ENCODE results near the gene NBEAL2. TPM values are rescaled to one million over a fixed set of nuclear protein-coding genes. Genes with fewer than 3 reads are reported as not detected.

NBEAL2 gene
- total RNA-seq, 2 donors from 2014 or later: 26.0 to 33.1 TPM

DNA sequence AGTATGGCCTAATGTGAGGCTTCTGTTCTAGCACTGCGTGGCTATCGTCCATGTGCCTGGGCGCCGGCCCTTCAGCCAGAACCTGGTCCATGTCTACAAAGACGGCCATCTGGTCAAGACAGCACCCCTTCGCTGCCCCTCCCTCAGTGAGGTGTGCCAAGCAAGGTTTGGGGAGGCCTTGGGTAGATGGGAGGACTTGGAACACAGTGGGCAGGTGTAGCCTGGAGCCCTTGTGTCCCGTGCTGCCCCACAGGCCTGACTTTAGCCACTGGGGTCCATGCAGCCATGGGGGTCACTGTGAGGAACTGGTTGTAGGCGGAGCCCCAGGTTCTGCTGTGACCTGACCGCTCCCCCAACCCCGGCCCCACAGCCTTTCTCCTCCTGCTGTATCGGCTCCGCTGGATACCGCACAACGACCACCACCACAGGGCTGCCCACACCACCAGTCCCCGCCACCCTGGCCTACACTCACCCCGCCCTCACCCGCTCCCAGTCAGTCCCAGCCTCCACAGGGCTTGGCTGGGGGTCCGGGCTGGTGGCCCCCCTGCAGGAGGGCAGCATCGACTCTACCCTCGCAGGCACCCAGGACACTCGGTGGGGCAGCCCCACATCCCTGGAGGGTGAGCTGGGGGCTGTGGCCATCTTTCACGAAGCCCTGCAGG lies 16.6 kb downstream of the NBEAL2 start:
- peak; percentile 68 for DNase-seq (ENCODE audit: low spot score)
- intact Hi-C loops (cut with DNase I): loop anchor here in 1 of 2 donors (5.0 to 10.0 kb wide), 2 partner anchors 74 to 281 kb away; partner anchors contain the start of gene PRSS50

DNA sequence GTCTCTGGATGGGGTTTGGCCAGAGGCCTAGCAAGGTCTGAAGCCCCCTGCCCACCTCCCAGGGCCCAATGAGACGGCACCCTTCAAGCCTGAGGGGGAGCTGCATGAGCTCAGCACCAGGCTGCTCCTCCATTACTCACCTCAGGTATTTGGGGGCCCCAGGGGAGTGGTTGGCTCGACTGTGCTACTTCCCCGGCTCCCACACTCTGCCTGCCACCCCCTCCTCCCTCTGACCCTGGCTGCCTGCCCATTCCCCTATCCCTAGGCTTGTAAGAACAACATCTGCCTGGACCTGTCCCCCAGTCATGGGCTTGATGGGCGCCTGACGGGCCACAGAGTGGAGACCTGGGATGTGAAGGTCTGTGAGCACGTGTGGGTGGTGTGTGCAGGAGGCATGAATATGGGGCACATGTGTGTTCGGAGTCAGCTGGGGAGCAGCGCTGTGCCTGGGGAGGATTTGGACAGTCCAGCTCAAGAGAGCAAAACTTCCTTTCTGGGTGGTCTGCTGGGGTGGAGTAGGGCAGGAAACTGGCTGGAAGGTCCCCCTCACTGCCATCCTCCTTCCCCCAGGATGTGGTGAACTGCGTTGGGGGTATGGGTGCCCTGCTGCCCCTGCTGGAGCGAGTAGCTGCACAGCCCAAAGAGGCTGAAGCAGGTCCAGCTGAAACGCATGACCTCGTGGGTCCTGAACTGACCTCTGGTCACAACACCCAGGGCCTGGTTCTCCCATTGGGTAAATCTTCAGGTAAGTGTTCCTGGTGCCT lies 17.4 kb downstream of the NBEAL2 start:
- intact Hi-C loops (cut with DNase I): loop anchor here in 1 of 2 donors (5.0 to 10.0 kb wide), 2 partner anchors 75 to 282 kb away; partner anchors contain the start of gene PRSS50
- peak; percentile 74 for DNase-seq (ENCODE audit: low spot score)

DNA sequence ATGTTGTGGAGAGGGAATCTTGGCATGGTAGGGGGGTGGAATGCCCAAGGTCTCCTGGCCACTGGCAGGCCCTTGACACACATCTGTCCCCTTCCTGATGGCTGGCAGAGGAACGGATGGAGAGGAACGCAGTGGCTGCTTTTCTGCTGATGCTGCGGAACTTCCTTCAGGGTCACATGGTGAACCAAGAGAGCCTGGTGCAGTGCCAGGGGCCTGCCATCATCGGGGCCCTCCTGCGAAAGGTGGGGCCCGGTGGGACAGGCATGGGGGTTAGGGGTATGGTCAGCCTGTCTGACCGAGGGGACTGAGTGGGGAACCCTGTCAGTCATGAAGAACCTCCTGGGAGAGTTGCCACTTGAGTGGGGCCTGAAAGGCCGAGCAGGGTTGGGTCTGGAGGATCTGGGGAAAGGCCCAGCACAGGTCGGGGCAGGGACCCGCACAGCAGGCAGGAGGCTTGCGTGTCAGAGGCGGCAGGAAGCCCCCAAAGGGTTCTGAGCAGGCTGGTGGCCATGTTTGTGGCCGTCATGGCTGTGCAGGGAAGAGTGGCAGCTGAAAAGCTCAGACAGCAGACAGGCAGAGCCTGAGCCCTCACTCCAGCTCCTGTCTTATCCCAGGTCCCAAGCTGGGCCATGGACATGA lies 18.1 kb downstream of the NBEAL2 start:
- intact Hi-C loops (cut with DNase I): loop anchor here in 1 of 2 donors (5.0 to 10.0 kb wide), 2 partner anchors 75 to 283 kb away; partner anchors contain the start of gene PRSS50
- peak; percentile 75 for DNase-seq (ENCODE audit: low spot score)

DNA sequence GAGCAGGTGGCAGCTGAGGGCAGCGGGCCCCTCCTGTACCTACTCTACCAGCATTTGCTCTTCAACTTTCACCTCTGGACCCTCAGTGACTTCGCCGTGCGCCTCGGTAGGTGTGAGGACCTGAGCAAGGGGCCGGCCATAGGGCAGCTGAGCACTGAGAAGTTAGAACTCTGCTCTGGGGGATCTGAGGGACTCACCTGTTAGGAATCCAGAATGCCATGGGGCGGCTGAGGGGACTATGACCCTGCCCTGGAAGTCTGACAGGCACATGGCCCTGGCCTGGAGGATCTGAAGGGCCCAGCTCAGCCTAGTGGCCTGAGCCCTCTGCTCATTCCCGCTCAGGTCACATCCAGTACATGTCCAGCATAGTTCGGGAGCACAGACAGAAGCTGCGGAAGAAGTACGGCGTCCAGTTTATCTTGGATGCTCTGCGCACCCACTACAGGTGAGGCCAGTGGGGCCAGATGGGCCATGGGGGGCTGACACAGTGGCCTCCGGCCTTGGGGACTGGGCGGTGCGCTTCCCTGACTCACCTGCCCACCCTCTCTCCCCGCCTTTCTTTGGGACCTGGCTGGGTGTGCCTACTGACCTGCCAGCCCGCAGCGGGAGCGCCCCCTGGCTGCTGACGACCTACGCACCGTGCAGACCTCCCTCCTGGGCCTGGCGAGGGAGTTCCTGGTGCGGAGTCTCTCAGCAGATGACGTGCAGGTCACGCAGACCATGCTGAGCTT lies 18.8 kb downstream of the NBEAL2 start:
- intact Hi-C loops (cut with DNase I): loop anchor here in 1 of 2 donors (5.0 to 10.0 kb wide), 2 partner anchors 76 to 283 kb away; partner anchors contain the start of gene PRSS50
- peak; percentile 92 for DNase-seq (ENCODE audit: low spot score)

DNA sequence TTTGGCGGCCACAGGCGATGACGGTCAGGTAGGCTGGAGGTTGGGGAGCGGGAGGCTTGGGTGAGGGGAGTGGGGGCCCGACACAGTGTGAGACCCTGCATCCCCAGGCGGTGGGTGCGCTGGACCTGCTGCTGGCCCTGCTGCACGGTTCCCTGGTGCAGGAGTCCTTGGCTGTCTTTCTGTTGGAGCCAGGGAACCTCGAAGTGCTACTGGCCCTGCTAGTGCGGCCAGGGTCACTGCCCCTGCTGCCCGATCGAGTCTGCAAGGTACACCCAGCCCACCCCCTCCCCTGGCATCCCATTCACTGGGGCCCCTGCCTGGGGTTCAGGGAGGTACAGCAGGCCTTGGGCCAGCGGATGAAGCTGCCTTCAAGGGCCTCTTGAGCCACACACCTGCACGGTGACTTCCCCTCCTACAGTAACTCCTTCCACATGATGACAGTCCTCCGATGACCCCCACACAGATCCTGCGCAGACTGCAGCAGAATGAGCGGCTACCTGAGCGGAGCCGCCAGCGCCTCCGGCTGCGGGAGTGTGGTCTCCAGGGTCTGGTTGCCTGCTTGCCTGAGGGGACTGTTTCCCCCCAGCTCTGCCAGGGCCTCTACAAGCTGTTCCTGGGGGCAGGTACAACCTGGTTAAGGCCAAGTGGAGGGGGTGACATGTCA lies 19.5 kb downstream of the NBEAL2 start:
- intact Hi-C loops (cut with DNase I): loop anchor here in 1 of 2 donors (5.0 to 10.0 kb wide), 2 partner anchors 77 to 284 kb away; partner anchors contain the start of gene PRSS50
- DNase-seq (ENCODE audit: low spot score): peak; percentile 58

DNA sequence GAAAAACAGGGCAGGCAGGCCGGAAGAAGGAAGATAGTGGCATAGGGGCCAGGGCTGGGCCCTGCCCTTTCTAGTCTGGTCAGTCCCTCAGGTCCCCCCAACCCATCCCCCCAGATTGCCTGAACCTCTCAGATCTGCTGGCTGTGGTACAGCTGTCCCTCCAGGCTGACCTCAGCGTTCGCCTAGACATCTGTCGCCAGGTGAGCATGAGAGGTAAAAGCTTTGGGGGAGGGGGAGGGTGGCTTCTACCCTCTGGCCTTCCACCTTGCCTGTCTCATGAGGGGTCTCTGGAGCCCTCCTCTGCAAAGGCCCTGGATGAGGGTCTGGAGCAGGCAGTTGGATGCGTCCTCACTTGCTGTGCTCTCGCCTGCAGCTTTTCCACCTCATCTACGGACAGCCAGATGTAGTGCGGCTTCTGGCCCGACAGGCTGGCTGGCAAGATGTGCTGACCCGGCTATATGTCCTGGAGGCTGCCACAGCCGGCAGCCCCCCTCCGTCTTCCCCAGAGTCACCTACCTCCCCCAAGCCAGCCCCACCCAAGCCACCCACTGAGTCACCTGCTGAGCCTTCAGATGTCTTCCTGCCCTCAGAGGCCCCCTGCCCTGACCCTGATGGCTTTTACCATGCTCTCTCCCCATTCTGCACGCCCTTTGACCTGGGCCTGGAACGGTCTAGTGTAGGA lies 20.2 kb downstream of the NBEAL2 start:
- peak; percentile 73 for DNase-seq (ENCODE audit: low spot score)
- intact Hi-C loops (cut with DNase I): loop anchor here in 1 of 2 donors (5.0 to 10.0 kb wide), 2 partner anchors 77 to 285 kb away; partner anchors contain the start of gene PRSS50

DNA sequence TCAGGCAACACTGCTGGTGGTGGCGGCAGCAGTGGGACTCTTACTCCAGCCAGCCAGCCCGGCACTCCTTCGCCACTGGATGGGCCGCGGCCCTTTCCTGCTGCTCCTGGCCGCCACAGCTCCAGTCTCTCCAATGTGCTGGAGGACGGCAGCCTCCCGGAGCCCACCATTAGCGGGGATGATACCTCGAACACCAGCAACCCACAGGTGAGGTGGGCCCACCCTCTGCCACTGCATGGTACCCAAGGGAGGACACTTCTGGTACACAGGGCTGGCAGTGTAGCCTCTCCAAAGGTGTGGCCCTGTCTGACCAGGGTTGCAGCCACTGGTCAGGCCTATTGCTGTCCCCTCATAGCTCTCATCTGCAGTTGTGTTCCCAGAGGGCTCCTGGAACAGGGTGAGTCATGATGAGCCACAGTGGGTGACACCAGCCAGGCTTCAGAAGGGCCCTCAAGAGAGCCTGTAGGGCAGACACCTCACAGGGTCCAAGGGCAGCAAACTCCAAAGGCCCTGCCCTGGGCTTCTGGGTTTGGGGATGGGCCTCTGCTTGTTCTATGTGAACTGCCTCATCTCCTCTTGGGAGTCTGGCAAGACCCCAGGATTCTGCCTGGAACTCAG lies 20.8 kb downstream of the NBEAL2 start:
- intact Hi-C loops (cut with DNase I): no loop called here
- DNase-seq (ENCODE audit: low spot score): peak; percentile 78

DNA sequence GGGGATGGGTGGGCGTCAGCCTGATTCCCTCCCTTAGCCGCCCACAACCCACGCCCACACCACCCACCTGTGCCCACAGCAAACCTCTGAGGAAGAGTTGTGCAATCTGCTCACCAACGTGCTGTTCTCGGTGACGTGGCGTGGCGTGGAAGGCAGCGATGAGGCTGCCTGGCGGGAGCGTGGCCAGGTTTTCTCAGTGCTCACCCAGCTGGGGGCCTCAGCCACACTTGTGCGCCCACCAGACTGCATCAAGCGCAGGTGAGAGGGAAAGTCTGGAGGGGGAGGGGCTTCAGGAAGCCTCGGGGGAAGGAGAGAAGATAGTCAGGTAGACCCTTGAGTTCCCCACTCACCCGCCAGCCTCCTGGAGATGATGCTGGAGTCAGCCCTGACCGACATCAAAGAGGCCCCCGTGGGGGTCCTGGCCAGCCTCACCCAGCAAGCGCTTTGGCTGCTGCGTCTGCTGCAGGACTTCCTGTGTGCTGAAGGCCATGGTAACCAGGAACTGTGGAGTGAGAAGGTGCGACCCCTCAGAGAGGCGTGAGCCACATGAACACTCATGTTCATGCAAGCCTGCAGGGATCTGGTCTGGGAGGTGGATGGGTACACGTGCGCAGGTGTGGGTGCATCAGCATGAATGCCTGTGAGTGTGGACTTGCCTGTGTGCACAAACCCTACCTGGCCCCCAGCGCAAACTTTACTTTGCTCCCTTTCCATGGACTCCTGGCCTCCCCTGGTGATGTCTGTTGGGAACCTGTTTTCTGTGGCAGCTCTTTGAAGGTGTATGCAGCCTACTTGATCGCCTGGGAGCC lies 21.7 kb downstream of the NBEAL2 start:
- DNase-seq (ENCODE audit: low spot score): peak; percentile 76
- intact Hi-C loops (cut with DNase I): no loop called here

DNA sequence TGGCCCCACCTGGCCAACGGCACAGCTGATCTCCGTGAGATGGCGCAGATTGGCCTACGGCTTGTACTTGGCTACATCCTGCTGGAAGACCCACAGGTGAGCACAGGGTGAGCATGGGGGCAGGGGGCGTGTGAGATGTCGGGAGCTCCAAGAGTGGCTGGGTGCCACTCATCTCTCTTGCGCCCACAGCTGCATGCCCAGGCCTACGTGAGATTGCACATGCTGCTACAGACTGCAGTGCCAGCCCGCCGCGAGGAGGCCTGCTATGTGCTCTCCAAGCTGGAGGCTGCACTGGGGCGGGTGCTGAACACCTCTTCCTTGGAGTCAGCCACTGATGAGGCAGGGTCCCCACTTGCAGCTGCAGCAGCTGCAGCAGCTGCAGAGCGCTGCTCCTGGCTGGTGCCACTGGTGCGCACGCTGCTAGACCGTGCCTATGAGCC lies 22.3 kb downstream of the NBEAL2 start:
- DNase-seq (ENCODE audit: low spot score): peak; percentile 60
- intact Hi-C loops (cut with DNase I): no loop called here

DNA sequence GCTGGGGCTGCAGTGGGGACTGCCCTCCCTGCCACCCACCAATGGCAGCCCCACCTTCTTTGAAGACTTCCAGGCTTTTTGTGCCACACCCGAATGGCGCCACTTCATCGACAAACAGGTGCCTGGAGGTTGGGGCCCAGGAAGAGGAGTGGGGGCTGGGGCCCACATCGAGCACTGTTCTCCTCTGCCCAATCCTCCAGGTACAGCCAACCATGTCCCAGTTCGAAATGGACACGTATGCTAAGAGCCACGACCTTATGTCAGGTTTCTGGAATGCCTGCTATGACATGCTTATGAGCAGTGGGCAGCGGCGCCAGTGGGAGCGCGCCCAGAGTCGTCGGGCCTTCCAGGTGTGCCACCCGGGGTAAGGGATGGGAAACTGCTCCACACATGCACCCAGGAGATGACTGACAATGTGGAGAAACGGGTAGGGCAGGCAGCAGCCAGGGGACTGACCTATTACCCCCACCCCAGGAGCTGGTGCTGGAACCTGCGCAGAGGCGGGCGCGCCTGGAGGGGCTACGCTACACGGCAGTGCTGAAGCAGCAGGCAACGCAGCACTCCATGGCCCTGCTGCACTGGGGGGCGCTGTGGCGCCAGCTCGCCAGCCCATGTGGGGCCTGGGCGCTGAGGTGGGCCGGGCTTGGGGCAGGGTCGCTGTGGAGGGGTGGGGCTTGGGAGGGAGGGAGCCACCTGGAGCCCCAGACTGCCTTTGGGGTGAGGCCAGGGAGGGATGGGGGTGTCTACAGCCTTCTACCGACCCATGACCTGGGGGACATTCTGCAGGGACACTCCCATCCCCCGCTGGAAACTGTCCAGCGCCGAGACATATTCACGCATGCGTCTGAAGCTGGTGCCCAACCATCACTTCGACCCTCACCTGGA lies 22.9 kb downstream of the NBEAL2 start:
- peak; percentile 74 for DNase-seq (ENCODE audit: low spot score)
- intact Hi-C loops (cut with DNase I): no loop called here

DNA sequence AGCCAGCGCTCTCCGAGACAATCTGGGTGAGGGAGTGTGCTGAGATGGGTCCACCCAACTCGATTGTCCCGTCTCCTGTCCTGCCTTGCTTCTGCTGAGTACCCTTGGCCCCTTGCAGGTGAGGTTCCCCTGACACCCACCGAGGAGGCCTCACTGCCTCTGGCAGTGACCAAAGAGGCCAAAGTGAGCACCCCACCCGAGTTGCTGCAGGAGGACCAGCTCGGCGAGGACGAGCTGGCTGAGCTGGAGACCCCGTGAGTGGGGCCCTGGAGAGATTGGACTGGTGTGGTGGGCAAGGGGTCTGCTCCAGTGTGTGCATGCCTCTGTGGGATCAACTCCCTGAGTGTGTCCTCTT lies 23.6 kb downstream of the NBEAL2 start:
- no peak for DNase-seq (ENCODE audit: low spot score)
- intact Hi-C loops (cut with DNase I): no loop called here

DNA sequence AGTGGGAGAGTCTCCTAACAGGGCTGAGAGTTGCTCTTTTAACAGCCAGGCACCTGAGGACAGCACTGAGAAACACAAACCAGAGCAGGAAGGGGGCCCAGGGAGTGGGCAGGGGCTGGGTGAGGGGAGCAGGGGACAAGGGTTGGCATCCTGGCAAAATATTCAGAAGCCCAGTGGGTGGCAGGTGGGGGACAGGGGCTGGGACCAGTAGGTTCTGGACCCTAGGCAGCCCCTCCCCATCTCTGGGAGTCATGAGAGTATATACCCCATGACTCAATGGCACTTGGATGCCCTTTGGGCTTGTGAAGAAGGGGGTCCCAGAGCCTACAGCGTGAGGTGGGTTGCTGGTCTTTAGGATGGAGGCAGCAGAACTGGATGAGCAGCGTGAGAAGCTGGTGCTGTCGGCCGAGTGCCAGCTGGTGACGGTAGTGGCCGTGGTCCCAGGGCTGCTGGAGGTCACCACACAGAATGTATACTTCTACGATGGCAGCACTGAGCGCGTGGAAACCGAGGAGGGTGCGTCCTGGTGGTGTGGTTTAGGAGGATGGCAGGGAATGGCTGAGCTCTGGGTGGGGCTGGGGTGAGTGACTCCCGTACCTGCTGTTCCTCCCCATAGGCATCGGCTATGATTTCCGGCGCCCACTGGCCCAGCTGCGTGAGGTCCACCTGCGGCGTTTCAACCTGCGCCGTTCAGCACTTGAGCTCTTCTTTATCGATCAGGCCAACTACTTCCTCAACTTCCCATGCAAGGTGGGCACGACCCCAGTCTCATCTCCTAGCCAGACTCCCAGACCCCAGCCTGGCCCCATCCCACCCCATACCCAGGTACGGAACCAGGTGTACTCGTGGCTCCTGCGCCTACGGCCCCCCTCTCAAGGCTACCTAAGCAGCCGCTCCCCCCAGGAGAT lies 24.2 kb downstream of the NBEAL2 start:
- intact Hi-C loops (cut with DNase I): no loop called here
- peak; percentile 67 for DNase-seq (ENCODE audit: low spot score)

DNA sequence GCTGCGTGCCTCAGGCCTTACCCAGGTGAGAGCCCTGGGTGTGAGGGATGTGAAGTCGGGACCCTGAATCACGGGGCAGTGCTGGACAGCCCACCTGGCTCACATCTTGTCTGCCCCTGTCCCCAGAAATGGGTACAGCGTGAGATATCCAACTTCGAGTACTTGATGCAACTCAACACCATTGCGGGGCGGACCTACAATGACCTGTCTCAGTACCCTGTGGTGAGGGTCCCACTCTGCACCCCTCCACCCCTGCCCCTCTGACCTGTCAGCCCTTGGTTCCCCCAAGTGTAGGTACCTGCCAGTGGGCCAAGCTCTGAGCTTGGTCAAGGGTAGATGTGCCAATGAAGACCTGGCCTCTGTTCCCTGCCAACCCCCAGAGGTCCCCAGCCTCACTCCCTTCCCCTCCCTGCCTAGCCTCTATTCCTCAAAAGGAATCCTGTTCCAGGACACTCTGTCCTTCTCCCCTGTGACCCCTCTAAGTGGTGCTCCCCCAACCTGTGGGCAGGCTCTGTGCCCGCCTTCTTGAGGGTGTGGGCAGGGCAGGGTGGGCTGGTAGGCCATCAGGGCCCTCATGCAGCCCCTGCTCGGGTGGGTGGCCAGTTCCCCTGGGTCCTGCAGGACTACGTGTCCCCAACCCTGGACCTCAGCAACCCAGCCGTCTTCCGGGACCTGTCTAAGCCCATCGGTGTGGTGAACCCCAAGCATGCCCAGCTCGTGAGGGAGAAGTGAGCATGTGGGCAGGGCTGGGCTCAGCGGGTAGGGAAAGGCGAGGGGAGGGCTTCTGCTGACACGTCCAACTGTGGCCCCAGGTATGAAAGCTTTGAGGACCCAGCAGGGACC lies 25.1 kb downstream of the NBEAL2 start:
- no peak for DNase-seq (ENCODE audit: low spot score)
- intact Hi-C loops (cut with DNase I): no loop called here
